Left forelimb (tissue), 1 donor: ENCODE results near the gene GLI3.

Experiments
- DNase-seq: peaks from one replicate; pipeline ENCODE4 v3.0.0-alpha.2; 2018; ENCODE audit warnings: low spot score

The GLI3 gene

GRCh38 chr7:41970941-41971340 is 266.1 kb downstream of the GLI3 start:
- DNase-seq: no peak

GRCh38 chr7:41969561-41970105 is 267.4 kb downstream of the GLI3 start:
- no peak for DNase-seq

GRCh38 chr7:41967156-41967555 is 269.9 kb downstream of the GLI3 start:
- no peak for DNase-seq

GRCh38 chr7:41965951-41966505 is 271.0 kb downstream of the GLI3 start:
- no peak for DNase-seq

- DNase-seq: no peak
These were observed 271.9 kb downstream of the GLI3 start for GRCh38 chr7:41964849-41965745.

- DNase-seq: no peak
These were observed 272.7 kb downstream of the GLI3 start for GRCh38 chr7:41964183-41964753.

GRCh38 chr7:41956705-41957104 is 280.3 kb downstream of the GLI3 start:
- no peak for DNase-seq

- peak; percentile 95 for DNase-seq
These were observed 280.9 kb downstream of the GLI3 start for GRCh38 chr7:41955893-41956675.

- no peak for DNase-seq
These were observed 281.6 kb downstream of the GLI3 start for GRCh38 chr7:41955451-41955850.

- DNase-seq: no peak
These were observed 282.0 kb downstream of the GLI3 start for GRCh38 chr7:41954976-41955375.

- no peak for DNase-seq
These were observed 288.5 kb downstream of the GLI3 start for GRCh38 chr7:41948503-41948902.

GRCh38 chr7:41943094-41943577 is 293.9 kb downstream of the GLI3 start:
- peak; percentile 89 for DNase-seq

GRCh38 chr7:41942468-41943093 is 294.4 kb downstream of the GLI3 start:
- no peak for DNase-seq

GRCh38 chr7:41940760-41941343 is 296.2 kb downstream of the GLI3 start:
- DNase-seq: peak; percentile 78

- DNase-seq: no peak
These were observed 298.6 kb downstream of the GLI3 start for GRCh38 chr7:41938371-41938770.

- no peak for DNase-seq
These were observed 303.6 kb downstream of the GLI3 start for GRCh38 chr7:41933427-41933826.

- no peak for DNase-seq
These were observed 305.8 kb downstream of the GLI3 start for GRCh38 chr7:41931263-41931646.

- DNase-seq: no peak
These were observed 306.3 kb downstream of the GLI3 start for GRCh38 chr7:41930538-41931262.

- DNase-seq: no peak
These were observed 308.2 kb downstream of the GLI3 start for GRCh38 chr7:41928781-41929180.

- no peak for DNase-seq
These were observed 308.8 kb downstream of the GLI3 start for GRCh38 chr7:41928166-41928565.
